GM19452 (cell line): Measurements from ENCODE around the gene DHPS.
"Not testable (repeated sequence)": the region's sequence is repeated elsewhere in the genome, so short reads cannot be mapped to it uniquely, and the experiment has no call there.

ENCODE experiments used
- ATAC-seq: cut with Tn5 transposase; IDR thresholded peaks from one replicate; pipeline ENCODE4 v1.9.1; 2021; ENCODE audit not compliant: unreplicated experiment

Gene DHPS

GRCh38 chr19:12681074-12681987, at the start of gene DHPS:
Gene DHPS (minus strand): TSS chr19:12681880. CDS start chr19:12681766, 114 bp downstream.
- ATAC-seq = peak; percentile 60

- no peak for ATAC-seq
These were observed 49.7 kb upstream of the DHPS start for GRCh38 chr19:12731337-12731736.

- ATAC-seq = no peak
These were observed 48.4 kb upstream of the DHPS start for GRCh38 chr19:12730064-12730463.

GRCh38 chr19:12727745-12728433, 46.2 kb upstream of the DHPS start:
- no peak for ATAC-seq

GRCh38 chr19:12726988-12727316, 45.3 kb upstream of the DHPS start:
- no peak for ATAC-seq

- ATAC-seq = not testable (repeated sequence)
These were observed 43.9 kb upstream of the DHPS start for GRCh38 chr19:12725612-12726011.

GRCh38 chr19:12723641-12724426, 42.2 kb upstream of the DHPS start, which contains the start of gene TNPO2:
Gene TNPO2 (minus strand): TSS chr19:12723932. CDS start chr19:12720977, 2,955 bp downstream.
- no peak for ATAC-seq

- ATAC-seq = no peak
These were observed 41.6 kb upstream of the DHPS start for GRCh38 chr19:12723381-12723640.

- peak; percentile 74 for ATAC-seq
These were observed 41.1 kb upstream of the DHPS start for GRCh38 chr19:12722566-12723380.

- peak; percentile 8 for ATAC-seq
These were observed 40.2 kb upstream of the DHPS start for GRCh38 chr19:12721656-12722565.

GRCh38 chr19:12720851-12721655, 39.4 kb upstream of the DHPS start:
- ATAC-seq = no peak

- ATAC-seq = no peak
These were observed 38.6 kb upstream of the DHPS start for GRCh38 chr19:12720296-12720695.

GRCh38 chr19:12715929-12716328, 34.2 kb upstream of the DHPS start:
- ATAC-seq = no peak

GRCh38 chr19:12715102-12715501, 33.4 kb upstream of the DHPS start:
- no peak for ATAC-seq

GRCh38 chr19:12713304-12713703, 31.6 kb upstream of the DHPS start:
- ATAC-seq = not testable (repeated sequence)

- not testable (repeated sequence) for ATAC-seq
These were observed 30.4 kb upstream of the DHPS start for GRCh38 chr19:12712077-12712476.

- ATAC-seq = no peak
These were observed 29.5 kb upstream of the DHPS start for GRCh38 chr19:12711187-12711586.

GRCh38 chr19:12708641-12709040, 27.0 kb upstream of the DHPS start:
- no peak for ATAC-seq

- no peak for ATAC-seq
These were observed 24.6 kb upstream of the DHPS start for GRCh38 chr19:12706332-12706718.
